ENCODE data around the gene TRIM17. TPM values are rescaled to one million over a fixed set of nuclear protein-coding genes. Genes with fewer than 3 reads are reported as not detected.

Gene TRIM17
- total RNA-seq, 1 donor: not detected

DNA sequence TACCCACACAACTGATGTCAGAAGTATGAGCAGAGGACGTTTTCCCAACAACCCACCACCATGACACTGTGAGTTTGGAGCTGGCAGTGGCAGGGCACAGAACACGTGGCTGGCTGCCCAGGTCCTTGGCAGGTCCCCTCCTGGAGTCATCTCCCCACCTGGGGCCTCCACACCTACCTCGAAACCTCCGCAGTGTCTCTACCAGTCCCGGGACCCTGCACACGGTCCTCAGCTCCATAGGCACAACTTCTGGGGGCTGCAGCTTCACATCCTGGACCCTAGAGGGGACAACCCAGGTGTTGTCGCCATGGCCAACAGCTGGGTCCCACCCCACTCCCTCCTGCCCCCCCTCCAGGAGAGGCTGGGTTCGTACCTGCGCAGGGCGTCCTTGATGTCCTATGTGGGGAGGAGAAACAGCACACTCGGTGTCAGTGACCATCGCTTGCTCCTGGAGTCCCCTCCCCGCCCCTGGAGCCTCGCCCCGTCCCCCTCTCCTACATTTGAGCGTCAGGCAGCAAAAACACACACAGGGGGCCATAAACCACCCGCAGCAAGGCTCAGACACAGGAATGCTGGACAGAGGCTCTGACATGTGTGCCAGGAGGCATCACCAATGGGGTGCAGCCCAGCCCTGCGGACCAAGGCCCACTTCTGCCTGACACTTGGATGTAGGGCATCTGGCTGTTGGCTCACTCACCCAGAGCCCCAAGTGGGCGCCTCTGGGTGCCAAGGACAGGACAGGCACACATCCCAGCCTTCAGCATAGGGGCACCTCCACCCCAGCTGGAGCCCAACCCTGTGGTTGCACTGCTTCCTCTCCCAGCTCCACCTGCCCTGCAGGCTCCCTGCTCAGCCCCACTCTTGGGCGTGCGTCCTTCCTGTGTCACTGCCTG is 19.6 kb downstream of the TRIM17 start:
- no peak for DNase-seq (ENCODE audit: low read depth)

DNA sequence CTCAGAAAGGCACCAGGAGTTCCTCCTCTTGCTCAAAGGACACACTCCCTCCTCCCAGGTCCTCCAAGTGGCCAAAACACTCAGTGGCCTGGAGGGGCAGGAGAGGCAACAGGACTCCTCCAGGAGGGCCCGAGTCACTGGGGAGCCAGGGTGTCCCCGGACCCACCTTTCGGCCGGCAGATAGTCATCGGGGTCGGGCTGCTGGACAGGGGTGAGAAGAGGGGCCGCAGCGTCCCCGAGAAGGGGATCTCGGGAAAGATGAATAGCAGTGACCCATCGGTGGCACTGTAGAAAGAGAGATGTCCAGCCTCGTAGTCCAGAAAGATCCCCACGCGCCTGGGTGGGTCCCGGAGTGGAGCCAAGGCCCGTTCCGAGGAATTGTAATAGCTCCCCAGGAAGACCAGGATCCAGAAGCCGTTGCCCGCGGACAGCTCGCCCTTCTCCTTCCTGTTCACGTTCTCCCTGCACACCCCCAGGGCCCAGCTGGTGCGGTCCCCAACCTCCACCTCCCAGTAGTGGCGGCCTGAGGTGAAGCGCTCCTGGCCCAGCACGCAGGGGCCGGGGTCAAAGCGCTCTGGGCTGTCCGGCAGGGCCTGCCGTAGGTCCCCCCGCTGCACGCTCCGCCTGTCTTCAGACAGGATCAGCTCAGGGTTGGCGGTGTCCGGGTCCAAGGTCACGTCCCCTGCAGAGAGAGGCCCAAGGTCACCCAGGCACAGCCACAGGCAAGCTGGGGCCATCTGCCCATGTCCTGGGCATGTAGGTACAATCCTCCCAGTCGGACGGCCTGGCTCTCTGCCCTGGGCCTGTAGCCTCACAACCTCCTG is 21.9 kb downstream of the TRIM17 start:
- TF ChIP-seq, protein P1, sequence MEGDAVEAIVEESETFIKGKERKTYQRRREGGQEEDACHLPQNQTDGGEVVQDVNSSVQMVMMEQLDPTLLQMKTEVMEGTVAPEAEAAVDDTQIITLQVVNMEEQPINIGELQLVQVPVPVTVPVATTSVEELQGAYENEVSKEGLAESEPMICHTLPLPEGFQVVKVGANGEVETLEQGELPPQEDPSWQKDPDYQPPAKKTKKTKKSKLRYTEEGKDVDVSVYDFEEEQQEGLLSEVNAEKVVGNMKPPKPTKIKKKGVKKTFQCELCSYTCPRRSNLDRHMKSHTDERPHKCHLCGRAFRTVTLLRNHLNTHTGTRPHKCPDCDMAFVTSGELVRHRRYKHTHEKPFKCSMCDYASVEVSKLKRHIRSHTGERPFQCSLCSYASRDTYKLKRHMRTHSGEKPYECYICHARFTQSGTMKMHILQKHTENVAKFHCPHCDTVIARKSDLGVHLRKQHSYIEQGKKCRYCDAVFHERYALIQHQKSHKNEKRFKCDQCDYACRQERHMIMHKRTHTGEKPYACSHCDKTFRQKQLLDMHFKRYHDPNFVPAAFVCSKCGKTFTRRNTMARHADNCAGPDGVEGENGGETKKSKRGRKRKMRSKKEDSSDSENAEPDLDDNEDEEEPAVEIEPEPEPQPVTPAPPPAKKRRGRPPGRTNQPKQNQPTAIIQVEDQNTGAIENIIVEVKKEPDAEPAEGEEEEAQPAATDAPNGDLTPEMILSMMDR (IDR thresholded peaks at IDR 0.05; ENCODE audit: insufficient read depth, low read length): no peak
- no peak overlapping the region for H3K4me3 ChIP-seq (ENCODE audit: low read depth, low read length)
- DNase-seq (ENCODE audit: low read depth): no peak

More for the DNA sequence above, 19.6 kb downstream of the TRIM17 start:
- TF ChIP-seq, protein P1 (IDR thresholded peaks at IDR 0.05; ENCODE audit: insufficient read depth, low read length): no peak
- no peak overlapping the region for H3K4me3 ChIP-seq (ENCODE audit: low read depth, low read length)

DNA sequence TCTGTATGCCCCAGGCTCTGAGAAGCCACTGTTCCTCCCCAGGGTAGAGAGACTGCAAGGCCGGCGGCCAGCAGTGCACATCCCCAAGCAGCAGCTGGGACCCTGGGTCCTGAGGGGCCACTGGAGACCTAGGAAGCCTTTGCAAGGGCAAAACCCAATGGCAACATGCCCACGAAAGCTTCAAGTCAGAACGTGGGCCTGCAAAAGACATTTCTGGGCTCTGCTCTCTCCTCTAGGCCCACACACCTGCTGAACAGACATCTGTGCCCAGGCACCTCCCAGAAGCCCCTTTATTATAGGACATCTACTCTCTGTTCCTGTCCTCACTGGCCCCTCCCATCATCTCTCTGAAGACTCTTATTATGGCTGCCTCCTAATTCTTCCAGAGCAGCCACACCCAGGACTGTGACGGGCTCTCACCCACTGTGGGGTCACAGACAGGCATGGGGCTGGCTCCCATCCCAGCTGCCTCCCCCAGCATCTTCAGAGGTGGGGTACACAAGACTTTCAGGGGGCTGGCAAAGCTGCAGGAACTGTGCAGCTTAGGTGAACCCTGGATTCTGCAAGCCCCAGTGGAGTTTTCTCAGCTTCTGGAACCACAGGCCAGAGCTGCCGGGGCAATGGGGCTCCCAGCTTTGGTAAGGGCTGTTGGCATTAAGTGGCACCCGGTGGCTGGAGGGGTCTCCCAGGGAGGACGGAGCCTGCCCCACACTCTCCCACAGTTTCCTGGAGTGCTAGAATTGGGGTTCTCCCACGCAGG is 22.7 kb downstream of the TRIM17 start:
- TF ChIP-seq, protein P1 (IDR thresholded peaks at IDR 0.05; ENCODE audit: insufficient read depth, low read length): no peak
- H3K4me3 ChIP-seq (ENCODE audit: low read depth, low read length): no peak overlapping the region
- no peak for DNase-seq (ENCODE audit: low read depth)

DNA sequence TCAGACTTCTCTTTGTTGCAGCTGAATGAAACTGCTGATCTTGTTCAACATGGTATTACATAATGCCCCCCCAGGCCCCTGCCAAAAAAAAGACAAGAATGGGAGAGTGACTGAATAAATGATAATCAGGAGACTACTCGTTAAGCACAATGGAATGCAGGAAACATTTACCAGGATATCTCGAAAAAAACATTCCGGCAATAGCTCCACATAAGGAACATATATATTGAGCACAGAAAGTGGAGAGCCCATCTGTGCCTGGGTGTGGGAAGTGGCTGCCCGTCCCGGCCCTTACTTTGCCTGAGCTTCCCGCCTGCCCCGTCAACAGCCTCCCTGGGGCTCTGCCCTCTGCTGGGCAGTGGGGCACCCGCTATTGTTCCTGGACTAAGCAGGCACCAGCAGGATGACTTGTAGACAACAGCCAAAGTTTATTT is 23.4 kb downstream of the TRIM17 start:
- TF ChIP-seq, protein P1 (IDR thresholded peaks at IDR 0.05; ENCODE audit: insufficient read depth, low read length): peak; percentile 80
- no peak overlapping the region for H3K4me3 ChIP-seq (ENCODE audit: low read depth, low read length)
- DNase-seq (ENCODE audit: low read depth): peak; percentile 88

DNA sequence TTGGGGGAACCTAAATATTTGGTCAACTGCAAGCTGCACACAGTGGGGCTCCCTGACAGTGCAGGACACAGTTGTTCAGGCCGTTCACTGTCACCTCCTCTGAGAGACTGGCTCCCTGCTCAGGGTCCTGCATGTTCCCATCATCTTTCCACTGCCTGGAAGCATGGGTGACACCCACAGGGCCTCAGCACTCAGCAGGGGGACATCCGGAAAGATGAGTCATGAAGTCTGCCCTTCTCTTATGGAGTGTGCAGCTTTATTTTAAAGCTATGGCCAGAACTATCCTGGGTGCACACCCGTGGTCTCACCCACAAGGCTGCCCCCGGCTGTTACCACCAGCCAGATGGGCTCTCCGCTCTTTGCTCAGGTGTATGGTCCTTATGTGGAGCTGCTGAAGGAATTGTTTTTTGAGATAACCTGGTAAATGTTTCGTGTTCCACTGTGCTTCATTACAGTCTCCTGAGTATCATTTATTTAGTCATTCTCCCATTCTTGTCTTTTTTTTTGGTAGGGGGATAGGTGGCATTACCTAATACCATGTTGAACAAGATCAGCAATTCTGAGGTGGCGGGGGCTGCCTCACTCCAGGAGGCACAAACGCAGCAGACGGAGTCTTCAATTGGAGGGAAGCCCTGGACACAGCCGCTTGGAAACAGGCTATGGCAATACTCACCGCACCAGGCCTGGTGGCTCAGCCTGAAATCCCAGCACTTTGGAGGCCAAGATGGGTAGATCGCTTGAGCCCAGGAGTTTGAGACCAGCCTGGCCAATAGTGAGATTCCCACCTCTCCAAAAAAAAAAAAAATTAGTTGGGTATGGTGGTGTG is 24.3 kb downstream of the TRIM17 start:
- H3K4me3 ChIP-seq (ENCODE audit: low read depth, low read length): no peak overlapping the region
- DNase-seq (ENCODE audit: low read depth): no peak
- TF ChIP-seq, protein P1 (IDR thresholded peaks at IDR 0.05; ENCODE audit: insufficient read depth, low read length): no peak

Measured in fibroblast of the aortic adventitia (primary cell).